Esophagus mucosa (tissue), 1 donor: ENCODE results near the gene PPP1R7. TPM values are rescaled to one million over a fixed set of nuclear protein-coding genes. Genes with fewer than 3 reads are reported as not detected.
A peak's percentile ranks its signal among the peaks of the same experiment; 100 is the strongest.

ENCODE experiments used
- ATAC-seq: fragments of 200-7000 bp; cut with Tn5 transposase; one replicate; pipeline ENCODE4 v1.9.1; 2020
- total RNA-seq: library from RNA; stranded (reverse); gene quantifications from one replicate; pipeline ENCODE4 v1.2.4, GENCODE V29; 2023
- donor health status: DM: yes; HTN: yes; CAD: no.

The PPP1R7 gene
- total RNA-seq, 1 donor from 2014 or later, result 74.7 TPM

GRCh38 chr2:241120440-241120839 lies 29.8 kb upstream of the PPP1R7 start:
- ATAC-seq, result no peak

GRCh38 chr2:241121008-241121407 lies 29.3 kb upstream of the PPP1R7 start:
- ATAC-seq, result no peak

GRCh38 chr2:241122376-241123002 lies 27.8 kb upstream of the PPP1R7 start:
- ATAC-seq, result no peak

GRCh38 chr2:241123816-241124536 lies 26.3 kb upstream of the PPP1R7 start:
- peak; percentile 91 for ATAC-seq

GRCh38 chr2:241125626-241126025 lies 24.6 kb upstream of the PPP1R7 start:
- ATAC-seq, result no peak

- ATAC-seq, result no peak
Observed at GRCh38 chr2:241126201-241126611, 24.1 kb upstream of the PPP1R7 start.

- ATAC-seq, result no peak
Observed at GRCh38 chr2:241126771-241127202, 23.5 kb upstream of the PPP1R7 start.

GRCh38 chr2:241128266-241128665 lies 22.0 kb upstream of the PPP1R7 start:
- no peak for ATAC-seq

- no peak for ATAC-seq
Observed at GRCh38 chr2:241129086-241129871, 21.0 kb upstream of the PPP1R7 start.

GRCh38 chr2:241130316-241130715 lies 20.0 kb upstream of the PPP1R7 start:
- ATAC-seq, result no peak

GRCh38 chr2:241131531-241131930 lies 18.7 kb upstream of the PPP1R7 start:
- ATAC-seq, result no peak

GRCh38 chr2:241132538-241133435 lies 17.5 kb upstream of the PPP1R7 start:
- ATAC-seq, result no peak

- ATAC-seq, result no peak
Observed at GRCh38 chr2:241133436-241133820, 16.8 kb upstream of the PPP1R7 start.

- no peak for ATAC-seq
Observed at GRCh38 chr2:241134711-241135110, 15.6 kb upstream of the PPP1R7 start.

GRCh38 chr2:241135737-241136136 lies 14.5 kb upstream of the PPP1R7 start:
- no peak for ATAC-seq

GRCh38 chr2:241136191-241136590 lies 14.1 kb upstream of the PPP1R7 start:
- ATAC-seq, result no peak

GRCh38 chr2:241136661-241137260 lies 13.5 kb upstream of the PPP1R7 start:
- no peak for ATAC-seq

- ATAC-seq, result no peak
Observed at GRCh38 chr2:241137276-241138190, 12.7 kb upstream of the PPP1R7 start.

- ATAC-seq, result no peak
Observed at GRCh38 chr2:241138471-241138870, 11.8 kb upstream of the PPP1R7 start.

GRCh38 chr2:241139531-241140444 lies 10.5 kb upstream of the PPP1R7 start:
- ATAC-seq, result no peak
